Activated CD8-positive, alpha-beta memory T cell treated with anti-CD3 and anti-CD28 coated beads, Interleukin-2, amount 50 U/mL, for 4 hours (primary cell): ENCODE measurements around the gene ZNF626.
A peak's percentile ranks its signal among the peaks of the same experiment; 100 is the strongest.
"Not testable (repeated sequence)": the region's sequence is repeated elsewhere in the genome, so short reads cannot be mapped to it uniquely, and the experiment has no call there.

Source experiments
- DNase-seq: peaks from one replicate; pipeline ENCODE4 v3.0.0-alpha.2; 2020

The ZNF626 gene

DNA sequence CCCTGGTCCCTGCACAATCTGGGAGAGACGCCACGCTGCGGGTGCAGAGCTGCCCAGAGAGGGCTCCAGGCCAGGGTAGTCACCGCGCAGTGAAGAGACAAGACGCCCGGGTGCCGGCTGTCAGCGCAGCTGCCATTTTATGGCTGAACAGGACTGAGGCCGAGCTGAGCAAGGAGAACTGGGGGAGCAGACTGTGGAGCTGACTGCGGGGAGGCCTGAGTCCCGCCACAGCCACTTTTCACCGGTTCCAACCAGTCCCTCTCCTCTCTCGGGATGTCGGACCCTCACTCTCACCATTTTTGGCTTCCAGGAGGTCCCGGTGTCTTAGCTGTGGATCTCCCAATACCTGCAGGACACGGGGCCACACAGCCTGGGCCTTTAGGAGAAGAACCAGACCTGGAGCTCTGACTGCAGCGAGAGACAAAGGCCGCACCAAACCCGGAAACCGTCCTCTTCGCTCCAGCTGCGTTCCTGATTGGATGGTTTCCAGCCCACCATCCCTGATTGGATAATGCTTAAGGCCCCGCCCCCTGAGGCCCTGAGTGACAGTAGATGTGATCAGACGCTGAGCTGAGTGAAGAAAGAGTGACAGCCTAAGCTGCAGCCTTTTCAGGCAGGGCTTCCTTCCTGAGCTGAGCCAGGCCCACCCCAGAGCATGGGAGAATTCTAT lies at the start of gene ZNF626:
Gene ZNF626 (minus strand): TSS at position 422 of the 670 bp plus-strand sequence. CDS start 125 bp downstream, at position 297.
- peak; percentile 89 for DNase-seq

GRCh38 chr19:20669263-20669662 lies 7.9 kb upstream of the ZNF626 start:
- no peak for DNase-seq

- DNase-seq: no peak
These were observed 5.9 kb upstream of the ZNF626 start for GRCh38 chr19:20667281-20667680.

- DNase-seq: no peak
These were observed 3.8 kb upstream of the ZNF626 start for GRCh38 chr19:20664901-20665781.

- DNase-seq: not testable (repeated sequence)
These were observed 3.1 kb upstream of the ZNF626 start for GRCh38 chr19:20664475-20664874.

DNA sequence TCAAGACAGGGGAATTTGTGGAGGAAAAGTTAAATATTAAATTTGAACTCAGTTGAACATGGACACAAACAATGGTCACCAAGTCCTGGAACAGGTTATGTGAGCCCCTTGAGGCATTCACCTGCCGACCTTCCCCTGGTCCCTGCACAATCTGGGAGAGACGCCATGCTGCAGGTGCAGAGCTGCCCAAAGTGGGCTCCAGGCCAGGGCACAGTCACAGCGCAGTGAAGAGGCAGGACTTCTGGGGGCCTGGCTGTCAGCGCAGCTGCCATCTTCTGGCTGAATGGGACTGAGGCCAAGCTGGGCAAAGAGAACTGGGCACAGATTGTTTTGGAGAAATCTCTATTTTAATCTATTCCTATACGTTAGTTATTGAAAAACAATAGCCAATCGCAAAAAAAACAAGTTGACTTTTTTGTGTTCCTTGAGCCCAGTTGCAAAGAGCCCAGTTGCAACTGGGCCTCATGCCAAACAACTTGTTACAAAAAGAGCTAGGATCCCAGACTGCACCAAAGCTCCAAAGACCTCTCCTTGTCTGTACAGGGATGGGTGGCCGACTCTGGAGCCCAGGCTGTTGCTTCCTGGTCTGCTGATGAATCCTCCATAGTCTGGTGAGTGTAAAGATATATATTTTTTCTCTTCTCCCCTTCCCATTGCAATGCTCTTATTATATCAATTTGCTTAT lies 1.2 kb upstream of the ZNF626 start:
- no peak for DNase-seq

DNA sequence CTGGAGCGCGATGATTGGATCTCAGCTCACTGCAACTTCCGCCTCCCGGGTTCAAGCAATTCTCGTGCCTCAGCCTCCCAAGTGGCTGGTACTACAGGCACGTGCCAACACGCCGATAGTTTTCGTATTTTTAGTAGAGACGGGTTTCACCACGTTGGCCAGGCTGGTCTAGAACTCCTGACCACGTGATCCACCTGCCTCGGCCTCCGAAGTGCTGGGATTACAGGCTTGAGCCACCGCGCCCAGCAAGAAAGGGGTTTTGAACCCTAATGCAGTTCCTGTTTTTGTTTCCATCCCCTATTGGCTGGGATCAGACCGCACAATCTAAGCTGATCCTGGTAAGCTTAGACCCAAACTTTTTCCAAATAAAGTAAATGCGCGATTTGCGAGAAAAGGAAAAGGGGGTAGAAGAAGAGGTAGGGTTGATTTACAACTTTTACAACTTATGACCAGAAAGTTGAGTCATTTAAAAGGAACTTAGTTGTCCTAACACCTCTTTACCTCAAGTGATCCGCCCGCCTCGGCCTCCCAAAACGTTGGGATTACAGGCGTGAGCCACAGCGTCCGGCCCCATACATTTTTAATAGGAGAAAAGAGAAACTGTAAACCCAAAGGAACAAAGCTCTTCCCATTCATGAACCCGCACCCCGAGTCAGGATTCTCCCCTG lies 764 bp downstream of the ZNF626 start:
- DNase-seq: no peak

DNA sequence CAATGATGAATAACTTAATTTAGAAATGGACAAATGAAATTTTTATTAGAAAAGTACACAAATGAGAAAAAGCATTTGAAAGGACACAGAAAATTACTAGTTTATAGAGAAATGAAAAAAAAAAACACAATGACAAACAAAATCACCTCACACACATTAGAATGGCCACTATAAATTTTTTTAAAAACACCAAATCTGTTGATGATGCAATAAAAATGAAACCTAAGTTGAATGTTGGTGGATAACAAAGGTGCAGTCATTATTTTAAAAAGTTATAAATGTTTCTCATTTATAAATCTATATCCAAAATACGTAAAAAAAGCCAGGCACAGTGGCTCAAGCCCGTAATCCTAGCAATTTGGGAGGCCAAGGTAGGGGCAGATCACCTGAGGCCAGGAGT lies 20.8 kb downstream of the ZNF626 start:
- no peak for DNase-seq

DNA sequence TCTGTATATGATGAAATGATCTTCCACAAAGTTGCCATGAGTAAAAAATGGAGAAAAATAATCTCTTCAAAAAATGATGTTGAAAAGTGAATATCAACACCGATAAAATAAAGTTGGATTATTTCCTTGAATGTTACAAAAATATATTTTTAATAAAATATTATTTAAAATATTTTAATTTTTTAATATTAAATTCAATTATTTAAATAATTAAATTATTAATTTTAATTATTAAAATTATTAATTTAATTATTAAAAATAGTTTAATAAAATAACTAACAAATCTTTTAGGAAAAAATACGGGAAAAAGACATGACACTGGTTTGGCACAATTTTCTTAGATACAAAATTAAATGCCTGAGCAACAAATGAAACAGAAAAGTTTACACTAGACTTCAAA lies 21.3 kb downstream of the ZNF626 start:
- no peak for DNase-seq

DNA sequence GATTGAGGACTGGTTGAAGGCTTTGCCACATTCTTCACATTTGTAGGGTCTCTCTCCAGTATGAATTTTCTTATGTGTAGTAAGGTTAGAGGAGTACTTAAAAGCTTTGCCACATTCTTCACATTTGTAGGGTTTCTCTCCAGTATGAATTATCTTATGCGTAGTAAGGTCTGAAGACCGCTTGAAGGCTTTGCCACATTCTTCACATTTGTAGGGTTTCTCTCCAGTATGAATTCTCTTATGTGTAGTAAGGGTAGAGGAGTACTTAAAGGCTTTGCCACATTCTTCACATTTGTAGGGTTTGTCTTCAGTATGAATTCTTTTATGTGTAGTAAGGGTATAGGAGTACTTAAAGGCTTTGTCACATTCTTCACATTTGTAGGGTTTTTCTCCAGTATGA lies 36.8 kb downstream of the ZNF626 start:
- not testable (repeated sequence) for DNase-seq

- no peak for DNase-seq
These were observed 45.3 kb downstream of the ZNF626 start for GRCh38 chr19:20616071-20616470.

DNA sequence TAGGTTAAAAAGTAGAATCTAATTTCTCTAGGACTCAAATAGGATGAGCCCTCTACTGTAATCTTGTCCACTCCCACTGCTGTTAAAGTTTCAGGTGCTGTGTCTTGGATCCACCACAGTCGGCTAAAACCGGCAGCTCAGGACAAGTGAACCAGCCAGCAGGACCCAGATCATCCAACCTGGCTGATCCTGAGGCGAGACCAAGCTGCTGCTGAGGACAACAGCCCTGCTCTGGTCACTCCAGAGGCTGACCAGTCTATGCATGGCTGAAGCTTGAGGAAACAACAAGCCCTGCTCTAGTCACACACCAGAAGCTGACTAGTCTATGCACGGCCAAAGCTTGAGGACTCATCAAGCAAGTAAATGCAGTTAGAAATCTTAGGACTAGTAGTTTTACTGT lies 46.4 kb downstream of the ZNF626 start:
- DNase-seq: not testable (repeated sequence)

DNA sequence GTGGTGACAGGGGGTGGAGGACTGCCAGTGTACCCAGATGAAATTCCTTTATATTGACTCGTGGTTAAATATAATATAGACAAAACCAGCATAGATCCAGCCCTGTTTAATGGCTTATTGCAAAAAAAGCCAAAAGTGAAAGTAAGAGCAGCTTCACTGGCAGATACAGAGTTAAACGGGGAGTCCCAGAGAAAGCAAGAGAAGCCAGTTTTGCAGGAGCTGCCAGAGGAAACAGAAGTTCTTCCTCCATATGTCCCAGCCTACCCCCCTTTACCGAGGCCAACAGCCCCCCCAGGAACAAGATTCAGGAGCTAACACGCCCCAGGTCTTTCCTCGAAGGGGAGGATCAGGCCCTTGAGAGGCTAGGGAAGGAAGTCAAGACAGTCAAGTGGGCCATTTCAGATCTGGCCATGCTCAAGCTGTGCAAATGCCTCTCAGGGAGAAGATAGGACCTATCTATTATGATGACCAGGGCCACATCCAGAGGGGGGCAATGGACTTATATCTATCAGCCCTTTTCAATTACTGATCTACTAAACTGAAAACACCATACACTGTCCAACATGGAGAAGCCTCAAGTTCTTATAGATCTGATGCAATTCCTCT lies 48.6 kb downstream of the ZNF626 start:
- no peak for DNase-seq

DNA sequence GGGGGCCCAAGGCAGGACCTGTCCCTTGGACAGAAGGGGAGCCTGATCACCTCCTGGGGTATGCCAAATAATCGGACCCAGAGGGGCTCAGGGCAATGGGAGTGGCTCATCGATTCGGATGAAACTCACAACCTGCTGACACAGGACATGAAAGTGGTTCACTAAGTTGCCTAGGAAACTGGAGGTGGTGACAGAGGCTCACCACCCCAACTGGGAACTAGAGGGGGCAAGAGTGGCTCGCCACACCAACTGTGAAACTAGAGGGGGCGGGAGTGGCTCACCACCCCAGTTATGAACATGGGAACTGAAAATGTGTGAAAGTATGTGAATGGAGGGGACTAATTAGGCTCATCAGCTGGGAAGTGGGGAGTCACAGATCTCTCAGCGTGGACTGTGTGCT lies 49.5 kb downstream of the ZNF626 start:
- DNase-seq: no peak

GRCh38 chr19:20607943-20608342 lies 53.4 kb downstream of the ZNF626 start:
- DNase-seq: no peak
